SH-SY5Y (cell line): ENCODE measurements around the gene SPATA33.

Experiments used
- GATA2 ChIP-seq: IDR thresholded peaks from 2 replicates; pipeline ENCODE4 v1.6.1; 2011; ENCODE audit warnings: mild to moderate bottlenecking, low read depth, low read length
- GATA3 ChIP-seq: IDR thresholded peaks from 2 replicates; pipeline ENCODE4 v1.6.1; 2011; ENCODE audit warnings: low read depth, mild to moderate bottlenecking, low read length, moderate library complexity

GRCh38 chr16:89700649-89701424, 43.2 kb downstream of the SPATA33 start:
- TF ChIP-seq GATA2 (no peak), GATA3 (no peak)
